GM21360 (cell line): ENCODE results near the gene ALG9.
A peak's percentile ranks its signal among the peaks of the same experiment; 100 is the strongest.

Experiments
- ATAC-seq: cut with Tn5 transposase; IDR thresholded peaks from one replicate; pipeline ENCODE4 v1.9.1; 2021; ENCODE audit warnings: mild to moderate bottlenecking, moderate library complexity; ENCODE audit not compliant: unreplicated experiment

The ALG9 gene

GRCh38 chr11:111882202-111882601 is 10.8 kb upstream of the ALG9 start:
- no peak for ATAC-seq

- ATAC-seq: no peak
These were observed 8.2 kb upstream of the ALG9 start for GRCh38 chr11:111879637-111879960.

GRCh38 chr11:111878849-111879636 is 7.7 kb upstream of the ALG9 start, which contains the start of the genes CFAP68 and FDXACB1:
Gene CFAP68, plus strand, starts transcription at chr11:111879541. Its CDS starts 20 bp downstream, at chr11:111879561.
Gene FDXACB1, minus strand, starts transcription at chr11:111879165. Its CDS starts 33 bp downstream, at chr11:111879132.
- peak; percentile 88 for ATAC-seq

GRCh38 chr11:111878385-111878848 is 7.0 kb upstream of the ALG9 start:
- ATAC-seq: no peak

GRCh38 chr11:111871693-111872161 is 346 bp upstream of the ALG9 start:
- no peak for ATAC-seq

- ATAC-seq: peak; percentile 13
These were observed 877 bp downstream of the ALG9 start for GRCh38 chr11:111870522-111870885.

- no peak for ATAC-seq
These were observed 1.3 kb downstream of the ALG9 start for GRCh38 chr11:111870113-111870512.

GRCh38 chr11:111860257-111860656 is 11.1 kb downstream of the ALG9 start:
- ATAC-seq: no peak

- ATAC-seq: no peak
These were observed 15.9 kb downstream of the ALG9 start for GRCh38 chr11:111855506-111855905.

GRCh38 chr11:111852103-111852502 is 19.3 kb downstream of the ALG9 start:
- no peak for ATAC-seq

- no peak for ATAC-seq
These were observed 19.7 kb downstream of the ALG9 start for GRCh38 chr11:111851636-111852035.

- no peak for ATAC-seq
These were observed 20.3 kb downstream of the ALG9 start for GRCh38 chr11:111851067-111851466.

GRCh38 chr11:111849631-111850030 is 21.8 kb downstream of the ALG9 start:
- ATAC-seq: no peak

GRCh38 chr11:111846636-111847035 is 24.7 kb downstream of the ALG9 start:
- no peak for ATAC-seq

- no peak for ATAC-seq
These were observed 25.3 kb downstream of the ALG9 start for GRCh38 chr11:111846063-111846462.

GRCh38 chr11:111845276-111846028 is 25.9 kb downstream of the ALG9 start:
- ATAC-seq: no peak

- no peak for ATAC-seq
These were observed 27.7 kb downstream of the ALG9 start for GRCh38 chr11:111843661-111844060.

- ATAC-seq: peak; percentile 58
These were observed 29.9 kb downstream of the ALG9 start for GRCh38 chr11:111841370-111842053.

- ATAC-seq: no peak
These were observed 31.2 kb downstream of the ALG9 start for GRCh38 chr11:111840143-111840542.

- ATAC-seq: no peak
These were observed 33.3 kb downstream of the ALG9 start for GRCh38 chr11:111838054-111838453.

GRCh38 chr11:111837366-111837891 is 34.0 kb downstream of the ALG9 start:
- ATAC-seq: no peak
